HCT116 (cell line): ENCODE measurements around the gene GTPBP1. TPM values are rescaled to one million over a fixed set of nuclear protein-coding genes. Genes with fewer than 3 reads are reported as not detected.

Experiments
- ATAC-seq: fragments of 200-7000 bp; cut with Tn5 transposase; 2 replicates; pipeline ENCODE4 v1.9.1; 2020; ENCODE audit warnings: mild to moderate bottlenecking, moderate library complexity
- BruUV-seq: library from RNA; stranded (reverse); fragments of 400-500 nt; replicated peaks from 2 replicates; lab custom pipeline; 2021; lab: Mats Ljungman, UMichigan
- CTCF ChIA-PET: fragments of 300-600 bp; sonication (Branson Sonifier 250); formaldehyde crosslinking; loops from one replicate; lab custom pipeline; 2021; ENCODE audit warnings: antibody characterized with exemption; lab: Charles Lee
- POLR2A ChIA-PET: fragments of 300-600, 350-600 bp; sonication (Branson Sonifier 250); formaldehyde crosslinking; loops from one replicate; lab custom pipeline; 2021; ENCODE audit warnings: antibody characterized with exemption; lab: Charles Lee
- RAD21 ChIA-PET, 2 experiments: fragments of 300-600 bp; sonication (Branson Sonifier 250); formaldehyde crosslinking; loops; one replicate each; lab custom pipeline; 2023; ENCODE audit warnings: low total read pairs in 2 of 2; ENCODE audit not compliant: uncharacterized antibody in 2 of 2, unreplicated experiment in 2 of 2, low non-redundant PET in 1 of 2; lab: Charles Lee
- DNase-seq: peaks from one replicate; pipeline ENCODE4 v3.0.0-alpha.2; 2010; ENCODE audit warnings: low read depth, low spot score
- H2AFZ ChIP-seq: fragments of 200-600 bp; shearing (Covaris generic), sonication (generic); 2 replicates; pipeline ENCODE4 v1.6.1; 2017; ENCODE audit warnings: low read depth, mixed run types, mixed read lengths, antibody characterized with exemption, low read length; ENCODE audit not compliant: poor library complexity, severe bottlenecking
- H3K27ac ChIP-seq: 2 replicates; pipeline ENCODE4 v1.5.1; 2012; ENCODE audit warnings: low read depth, low read length
- H3K27me3 ChIP-seq: fragments of 200-600 bp; sonication (generic); 2 replicates; pipeline ENCODE4 v1.6.1; 2016; ENCODE audit warnings: mixed run types, low read length, mixed read lengths; ENCODE audit not compliant: insufficient read depth
- H3K36me3 ChIP-seq, 2 experiments: fragments of 200-500 bp in 1 of 2; fragments of 200-600 bp in 1 of 2; sonication (Bioruptor generic) in 1 of 2; sonication (generic) in 1 of 2; 2 replicates each; pipeline versions ENCODE4 v1.5.1 to v1.6.1; 2014 to 2016; ENCODE audit warnings: low read length in 2 of 2, inconsistent platforms in 1 of 2, mixed read lengths in 1 of 2, mixed run types in 1 of 2; ENCODE audit not compliant: insufficient read depth in 2 of 2, control insufficient read depth in 1 of 2
- H3K4me1 ChIP-seq, 2 experiments: fragments of 200-600 bp in 1 of 2; sonication (generic) in 1 of 2; 2 replicates each; pipeline versions ENCODE4 v1.5.1 to v1.6.1; 2012 to 2017; ENCODE audit warnings: low read length in 2 of 2, inconsistent platforms in 1 of 2, mild to moderate bottlenecking in 1 of 2, mixed read lengths in 1 of 2, mixed run types in 1 of 2, moderate library complexity in 1 of 2; ENCODE audit not compliant: insufficient read depth in 2 of 2, control insufficient read depth in 1 of 2
- H3K4me2 ChIP-seq: fragments of 200-600 bp; sonication (generic); 2 replicates; pipeline ENCODE4 v1.6.1; 2017; ENCODE audit warnings: mixed run types, low read length, mixed read lengths
- H3K4me3 ChIP-seq, 2 experiments: fragments of 200-600 bp in 1 of 2; sonication (generic) in 1 of 2; replicated peaks in 1 of 2; 2 replicates each; pipeline ENCODE4 v1.5.1; 2011 to 2016; ENCODE audit warnings: low read length in 2 of 2, control low read depth in 1 of 2, low read depth in 1 of 2, mild to moderate bottlenecking in 1 of 2, mixed read lengths in 1 of 2, mixed run types in 1 of 2
- H3K79me2 ChIP-seq: fragments of 200-600 bp; sonication (generic); 2 replicates; pipeline ENCODE4 v1.6.1; 2017; ENCODE audit warnings: mild to moderate bottlenecking, mixed run types, low read length, moderate library complexity, mixed read lengths; ENCODE audit not compliant: insufficient read depth
- H3K9ac ChIP-seq: fragments of 200-600 bp; sonication (generic); 2 replicates; pipeline ENCODE4 v1.6.1; 2016; ENCODE audit warnings: low read length, mixed read lengths
- H3K9me2 ChIP-seq: fragments of 200-600 bp; sonication (generic), shearing (Covaris generic); 2 replicates; pipeline ENCODE4 v1.6.1; 2017; ENCODE audit warnings: mixed run types, mild to moderate bottlenecking, moderate library complexity; ENCODE audit not compliant: insufficient read depth
- H3K9me3 ChIP-seq, 2 experiments: fragments of 200-500 bp in 1 of 2; fragments of 200-600 bp in 1 of 2; sonication (Bioruptor generic) in 1 of 2; sonication (generic) in 1 of 2; 2 replicates each; pipeline ENCODE4 v1.6.1; 2014 to 2017; ENCODE audit warnings: low read length in 2 of 2, mixed read lengths in 2 of 2, inconsistent platforms in 1 of 2, low read depth in 1 of 2, mild to moderate bottlenecking in 1 of 2, mixed run types in 1 of 2, moderate library complexity in 1 of 2; ENCODE audit not compliant: control insufficient read depth in 1 of 2, insufficient read depth in 1 of 2
- H4K20me1 ChIP-seq: fragments of 200-600 bp; sonication (generic), shearing (Covaris generic); 2 replicates; pipeline ENCODE4 v1.6.1; 2017; ENCODE audit warnings: mixed run types, mild to moderate bottlenecking, moderate library complexity; ENCODE audit not compliant: insufficient read depth
- ATF3 ChIP-seq: IDR thresholded peaks from 2 replicates; pipeline ENCODE4 v1.6.1; 2012
- CBX3 ChIP-seq: IDR thresholded peaks from 2 replicates; pipeline ENCODE4 v1.6.1; 2012; ENCODE audit warnings: low read depth
- CEBPB ChIP-seq: IDR thresholded peaks from 2 replicates; pipeline ENCODE4 v1.6.1; 2012; ENCODE audit warnings: low read depth
- EZH2phosphoT487 ChIP-seq: fragments of 200-600 bp; IDR thresholded peaks from 2 replicates; pipeline ENCODE4 v1.6.1; 2018; ENCODE audit warnings: antibody characterized with exemption, borderline replicate concordance
- FOSL1 ChIP-seq: IDR thresholded peaks from 2 replicates; pipeline ENCODE4 v1.6.1; 2012; ENCODE audit warnings: low read depth
- JUND ChIP-seq: IDR thresholded peaks from 2 replicates; pipeline ENCODE4 v1.6.1; 2012
- RAD21 ChIP-seq: IDR thresholded peaks from 2 replicates; pipeline ENCODE4 v1.6.1; 2012; ENCODE audit warnings: low read depth, mild to moderate bottlenecking
- SRF ChIP-seq: IDR thresholded peaks from 2 replicates; pipeline ENCODE4 v1.6.1; 2012; ENCODE audit warnings: low read depth
- ZFX ChIP-seq: fragments of 450-650 bp; IDR thresholded peaks from 2 replicates; pipeline ENCODE4 v1.6.1; 2017
- intact Hi-C: fragments of 100-400 bp; cut with micrococcal nuclease; formaldehyde crosslinking; loops from 2 replicates; pipeline ENCODE4 v1.10.0; 2022
- total RNA-seq: library from RNA; stranded (reverse); gene quantifications from one replicate; pipeline ENCODE4 v1.2.1, GENCODE V29; 2021; ENCODE audit not compliant: unreplicated experiment
- TF ChIP-seq, protein P1 (sequence below): IDR thresholded peaks from 2 replicates; pipeline ENCODE4 v1.6.1; 2012; ENCODE audit warnings: low read depth

The GTPBP1 gene
- total RNA-seq, 1 experiment from 2014 or later: 48.2 TPM

GRCh38 chr22:38740116-38740723 lies 34.5 kb downstream of the GTPBP1 start:
- Histone ChIP-seq H3K79me2 (no peaks in the 10 kb centered on the region), H3K27me3 (no peaks in the 10 kb centered on the region), H4K20me1 (no peaks in the 10 kb centered on the region), H3K9me3 (no peaks in the 10 kb centered on the region), H3K9me2 (no peaks in the 10 kb centered on the region), H3K4me2 (no peak overlapping the region), H3K9ac (no peak overlapping the region), H3K36me3 (peaks cover 42 to 52% of the 10 kb centered on the region in 2 experiments), H3K27ac (no peak overlapping the region), H3K4me3 (no peak overlapping the region), H2AFZ (no peak overlapping the region), H3K4me1 (peaks cover 8 to 20% of the 10 kb centered on the region in 2 experiments)
- ChIA-PET CTCF (interaction anchor here (0.5 to 1.6 kb wide), 3 partner anchors 18 to 29 kb away, joined by 3 to 4 read pairs (median 3); no protein-coding TSS in a partner anchor), POLR2A (no interaction called here), RAD21 (no interaction called here)
- intact Hi-C loops: no loop called here
- no TSS peak for BruUV-seq
- no peak for ATAC-seq
- no peak for DNase-seq
- TF ChIP-seq ATF3 (no peak), EZH2phosphoT487 (no peak), FOSL1 (no peak), SRF (no peak), CEBPB (no peak), ZFX (no peak), CBX3 (no peak), JUND (no peak)

DNA sequence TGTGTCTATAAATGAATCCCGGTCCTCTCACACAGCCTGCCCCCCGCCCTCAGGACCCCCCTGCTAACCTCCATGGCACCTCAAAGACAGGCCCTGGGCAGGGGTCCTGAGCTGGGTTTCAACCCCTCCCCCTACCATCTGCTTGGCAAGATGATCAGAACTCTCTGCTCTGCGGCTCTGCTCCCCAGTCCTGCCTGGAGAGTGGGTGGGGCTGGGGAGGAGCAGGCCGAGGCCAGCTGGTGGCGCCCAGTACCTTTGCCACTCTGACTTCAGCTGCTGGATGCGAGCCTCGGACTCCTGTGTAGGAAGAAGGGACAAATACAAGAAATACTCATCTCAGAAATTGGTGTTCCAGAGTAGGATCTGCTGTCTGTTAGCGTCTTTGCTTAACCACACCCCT lies 35.0 kb downstream of the GTPBP1 start:
- DNase-seq (no peak), ATAC-seq (no peak)
- no peaks in the 10 kb centered on the region for H3K79me2 ChIP-seq
- H3K27me3 ChIP-seq: no peaks in the 10 kb centered on the region
- no peaks in the 10 kb centered on the region for H4K20me1 ChIP-seq
- H3K36me3 ChIP-seq: peaks cover 44 to 56% of the 10 kb centered on the region in 2 experiments
- no peak overlapping the region for H3K27ac ChIP-seq
- H3K9me2 ChIP-seq: no peaks in the 10 kb centered on the region
- no TSS peak for BruUV-seq
- RAD21 ChIA-PET: no interaction called here
- POLR2A ChIA-PET: no interaction called here
- no peak overlapping the region for H3K4me2 ChIP-seq
- H3K4me1 ChIP-seq: peaks cover 8 to 20% of the 10 kb centered on the region in 2 experiments
- TF ChIP-seq ZFX: no peak
- no peak for TF ChIP-seq ATF3
- TF ChIP-seq, protein P1, sequence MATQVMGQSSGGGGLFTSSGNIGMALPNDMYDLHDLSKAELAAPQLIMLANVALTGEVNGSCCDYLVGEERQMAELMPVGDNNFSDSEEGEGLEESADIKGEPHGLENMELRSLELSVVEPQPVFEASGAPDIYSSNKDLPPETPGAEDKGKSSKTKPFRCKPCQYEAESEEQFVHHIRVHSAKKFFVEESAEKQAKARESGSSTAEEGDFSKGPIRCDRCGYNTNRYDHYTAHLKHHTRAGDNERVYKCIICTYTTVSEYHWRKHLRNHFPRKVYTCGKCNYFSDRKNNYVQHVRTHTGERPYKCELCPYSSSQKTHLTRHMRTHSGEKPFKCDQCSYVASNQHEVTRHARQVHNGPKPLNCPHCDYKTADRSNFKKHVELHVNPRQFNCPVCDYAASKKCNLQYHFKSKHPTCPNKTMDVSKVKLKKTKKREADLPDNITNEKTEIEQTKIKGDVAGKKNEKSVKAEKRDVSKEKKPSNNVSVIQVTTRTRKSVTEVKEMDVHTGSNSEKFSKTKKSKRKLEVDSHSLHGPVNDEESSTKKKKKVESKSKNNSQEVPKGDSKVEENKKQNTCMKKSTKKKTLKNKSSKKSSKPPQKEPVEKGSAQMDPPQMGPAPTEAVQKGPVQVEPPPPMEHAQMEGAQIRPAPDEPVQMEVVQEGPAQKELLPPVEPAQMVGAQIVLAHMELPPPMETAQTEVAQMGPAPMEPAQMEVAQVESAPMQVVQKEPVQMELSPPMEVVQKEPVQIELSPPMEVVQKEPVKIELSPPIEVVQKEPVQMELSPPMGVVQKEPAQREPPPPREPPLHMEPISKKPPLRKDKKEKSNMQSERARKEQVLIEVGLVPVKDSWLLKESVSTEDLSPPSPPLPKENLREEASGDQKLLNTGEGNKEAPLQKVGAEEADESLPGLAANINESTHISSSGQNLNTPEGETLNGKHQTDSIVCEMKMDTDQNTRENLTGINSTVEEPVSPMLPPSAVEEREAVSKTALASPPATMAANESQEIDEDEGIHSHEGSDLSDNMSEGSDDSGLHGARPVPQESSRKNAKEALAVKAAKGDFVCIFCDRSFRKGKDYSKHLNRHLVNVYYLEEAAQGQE: no peak
- peak; percentile 11; the same call in 1 of the 2 replicates for TF ChIP-seq RAD21
- H3K4me3 ChIP-seq: no peak overlapping the region
- no peak overlapping the region for H3K9ac ChIP-seq
- H2AFZ ChIP-seq: no peak overlapping the region
- CTCF ChIA-PET: interaction anchor here (1.6 kb wide), 1 partner anchor 28 kb away, joined by 4 read pairs; no protein-coding TSS in a partner anchor
- intact Hi-C loops: no loop called here
- H3K9me3 ChIP-seq: no peaks in the 10 kb centered on the region
